DMS53 treated with DMSO at 0.1 percent for 48 hours (cell line): Measurements from ENCODE around the gene SUMO3.
"Not testable (repeated sequence)": the region's sequence is repeated elsewhere in the genome, so short reads cannot be mapped to it uniquely, and the experiment has no call there.

Source experiments
- DNase-seq: peaks from one replicate; lab custom pipeline; 2025; ENCODE audit not compliant: unreplicated experiment; lab: John Stamatoyannopoulos, UW

Gene SUMO3

DNA sequence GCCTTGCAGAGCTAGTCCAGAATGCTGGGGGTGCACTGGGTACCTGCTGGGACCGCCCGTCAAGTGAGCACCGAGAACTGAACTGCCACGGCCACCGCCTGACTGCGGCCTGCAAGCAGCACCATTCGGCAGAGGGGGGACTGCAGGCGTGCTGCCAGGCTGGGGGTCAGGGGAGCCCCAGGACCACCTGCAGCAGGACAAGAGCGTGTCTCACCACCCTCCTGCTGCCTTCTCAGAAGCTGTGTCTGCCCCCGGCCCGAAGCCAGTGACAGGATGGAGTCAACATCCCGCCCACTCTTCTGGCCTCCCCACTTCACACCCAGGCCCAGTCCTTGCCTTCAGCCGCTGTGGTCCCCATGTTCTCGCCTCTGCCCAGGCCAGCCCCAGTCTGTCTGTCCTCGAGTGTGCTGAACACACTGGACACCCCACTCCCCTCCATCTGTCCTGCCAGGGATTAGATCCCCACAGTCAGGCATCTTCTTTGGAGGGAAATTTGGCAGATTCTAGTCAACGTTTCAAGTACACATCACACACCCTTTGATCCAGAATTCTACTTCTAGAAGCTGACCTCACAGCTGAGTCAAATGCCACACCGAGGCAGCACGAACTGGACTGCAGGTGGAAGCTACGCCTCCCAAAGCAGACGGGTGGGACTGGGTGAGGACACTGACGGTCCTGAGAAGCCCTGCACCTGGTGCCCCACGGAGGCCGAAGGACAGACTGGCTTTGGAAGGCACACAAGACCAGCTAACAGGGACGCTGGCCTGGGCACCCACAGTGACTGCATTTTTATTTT, 29.6 kb upstream of the SUMO3 start:
- DNase-seq, result no peak

DNA sequence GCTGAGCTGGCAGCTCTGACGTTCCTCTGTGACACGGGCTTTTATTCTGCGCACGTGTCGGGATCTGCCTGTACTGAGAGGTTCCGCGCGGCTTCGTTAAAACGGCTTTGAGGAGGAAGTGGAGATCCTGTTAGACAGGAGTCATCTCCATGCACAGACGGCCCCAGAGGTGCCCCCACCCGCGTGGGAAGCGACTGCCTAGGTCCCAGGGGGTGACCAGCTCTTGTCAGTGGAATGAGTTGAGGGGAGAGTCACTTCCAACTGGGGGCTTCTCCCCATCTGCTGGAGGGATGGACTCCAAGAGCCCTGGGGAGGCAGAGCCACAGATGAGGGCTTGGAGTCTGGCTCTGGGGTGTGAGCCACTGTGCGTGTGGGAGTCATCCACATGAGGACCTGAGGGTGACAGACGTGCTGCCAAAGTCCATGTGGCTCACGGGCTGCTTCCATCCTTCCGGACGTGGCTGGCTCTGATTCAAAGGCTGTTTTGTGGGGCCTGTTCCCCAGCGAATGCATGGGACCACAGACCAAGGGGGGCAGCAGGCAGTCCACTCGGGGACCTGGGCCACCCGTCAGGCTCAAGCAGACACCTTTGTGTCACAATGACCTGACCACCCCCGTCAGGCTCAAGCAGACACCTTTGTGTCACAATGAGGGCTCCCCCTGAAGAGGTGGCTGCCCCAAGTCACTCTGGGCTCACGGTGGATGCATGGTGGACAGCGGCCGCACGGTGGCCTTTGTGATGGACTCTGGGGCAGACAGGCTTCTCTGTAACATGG, 28.8 kb upstream of the SUMO3 start:
- DNase-seq, result peak; percentile 29

DNA sequence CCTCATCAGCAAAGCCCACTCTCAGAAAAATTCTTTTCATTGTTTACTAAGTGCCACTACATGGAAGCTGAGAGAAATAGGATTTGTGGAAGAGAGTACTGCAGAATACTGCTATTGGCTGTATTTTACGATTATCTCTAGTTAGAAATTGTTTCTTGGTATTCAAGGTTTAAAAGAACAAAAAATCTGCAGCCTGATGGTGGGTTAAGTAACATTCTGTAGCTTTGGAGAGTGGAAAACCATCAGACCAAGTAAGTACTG, 28.3 kb upstream of the SUMO3 start:
- no peak for DNase-seq

- no peak for DNase-seq
These were observed 27.8 kb upstream of the SUMO3 start for GRCh38 chr21:44845418-44846223.

DNA sequence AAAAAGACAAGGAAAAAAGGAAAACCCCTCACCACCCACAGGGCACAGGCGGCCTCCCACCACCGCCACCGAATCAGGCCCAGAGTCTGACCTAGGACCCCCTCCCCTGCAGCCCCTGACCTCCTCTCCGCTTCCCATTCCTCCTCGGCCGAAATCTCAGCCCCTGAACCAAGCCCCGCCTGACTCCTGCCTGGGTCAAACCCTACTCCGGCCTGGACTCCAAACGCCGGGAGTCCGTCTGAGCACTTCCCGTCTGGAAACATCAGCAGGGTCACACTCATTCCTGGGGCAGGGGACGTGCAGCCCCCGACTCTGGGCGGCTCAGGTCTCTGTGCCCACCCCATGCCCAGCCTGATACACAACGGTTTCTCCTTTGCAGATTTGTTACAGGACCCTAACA, 26.4 kb upstream of the SUMO3 start:
- no peak for DNase-seq

- no peak for DNase-seq
These were observed 25.0 kb upstream of the SUMO3 start for GRCh38 chr21:44842721-44843445.

- DNase-seq, result no peak
These were observed 24.2 kb upstream of the SUMO3 start for GRCh38 chr21:44842087-44842486.

- no peak for DNase-seq
These were observed 22.9 kb upstream of the SUMO3 start for GRCh38 chr21:44840771-44841170.

GRCh38 chr21:44838951-44839350, 21.1 kb upstream of the SUMO3 start:
- no peak for DNase-seq

- DNase-seq, result no peak
These were observed 20.4 kb upstream of the SUMO3 start for GRCh38 chr21:44838039-44838895.

GRCh38 chr21:44837537-44837936, 19.7 kb upstream of the SUMO3 start:
- no peak for DNase-seq

DNA sequence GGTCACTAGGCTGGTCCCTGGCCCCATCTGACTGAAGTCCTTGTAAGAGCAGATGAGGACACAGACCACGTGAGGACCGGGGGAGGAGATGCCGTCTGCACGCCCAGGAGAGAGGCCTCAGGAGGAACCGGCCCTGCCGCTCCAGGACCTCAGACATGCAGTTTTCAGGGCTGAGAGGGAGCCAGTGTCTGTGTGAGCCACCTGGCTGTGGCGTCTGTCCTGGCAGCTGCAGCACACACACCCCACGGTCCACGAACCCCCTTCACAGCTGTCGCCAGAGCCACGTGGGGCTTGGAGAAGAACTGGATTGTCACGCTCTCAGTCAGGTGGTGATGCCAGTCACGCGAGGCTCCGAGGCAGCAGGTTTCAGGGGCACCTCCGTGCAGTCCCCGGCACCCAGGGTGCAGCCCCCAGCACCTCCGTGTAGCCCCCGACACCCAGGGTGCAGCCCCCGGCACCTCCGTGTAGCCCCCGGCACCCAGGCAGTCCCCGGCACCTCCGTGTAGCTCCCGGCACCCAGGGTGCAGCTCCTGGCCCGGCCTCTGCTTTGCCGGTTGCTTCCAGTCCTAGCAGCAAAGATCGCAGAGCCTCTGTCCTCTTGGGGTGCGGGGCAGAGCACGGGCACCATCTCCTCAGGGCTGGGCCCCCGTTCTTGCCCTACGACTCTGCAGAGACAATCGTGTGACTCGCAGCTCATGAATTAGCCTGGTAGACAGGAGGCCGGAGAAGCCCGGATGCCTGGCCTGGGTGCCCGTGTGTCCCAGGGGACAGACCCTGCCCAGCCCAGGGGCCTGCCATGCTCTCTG, 19.0 kb upstream of the SUMO3 start:
- DNase-seq, result peak; percentile 23

GRCh38 chr21:44836349-44836665, 18.4 kb upstream of the SUMO3 start:
- DNase-seq, result no peak

GRCh38 chr21:44835647-44835973, 17.7 kb upstream of the SUMO3 start:
- no peak for DNase-seq

DNA sequence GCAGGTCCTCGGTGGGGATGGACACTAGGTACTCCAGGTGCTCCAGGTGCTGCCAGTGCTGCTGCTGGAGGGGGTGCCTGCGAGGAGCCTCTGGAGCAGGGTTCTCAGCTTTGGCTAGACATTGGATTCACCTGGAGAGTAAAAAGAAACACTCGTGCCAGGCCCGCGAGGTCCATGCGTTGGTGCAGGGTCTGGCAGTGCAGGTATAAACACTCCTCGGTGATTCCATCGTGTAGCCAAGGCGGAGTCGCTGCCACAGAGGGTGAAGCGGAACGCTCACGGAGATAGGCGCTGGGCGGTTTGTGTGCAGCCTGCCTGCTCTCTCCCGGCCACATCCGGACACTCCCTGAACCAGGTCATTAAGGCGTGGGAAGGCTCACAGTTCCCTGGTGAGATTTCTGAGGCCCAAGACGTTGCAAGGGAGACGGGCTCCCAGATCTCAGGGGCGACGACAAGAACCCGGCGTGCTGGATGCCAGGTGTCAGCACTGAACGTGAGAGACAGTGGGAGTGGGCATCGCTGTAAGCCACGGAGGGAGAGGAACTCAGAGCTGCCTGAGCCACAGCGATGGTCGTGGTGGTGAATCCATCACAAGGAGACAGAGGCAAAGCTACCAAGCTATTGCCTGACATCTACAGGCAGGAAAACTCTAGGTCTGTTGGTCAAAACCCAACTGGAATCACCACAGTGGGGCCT, 17.2 kb upstream of the SUMO3 start:
- no peak for DNase-seq

DNA sequence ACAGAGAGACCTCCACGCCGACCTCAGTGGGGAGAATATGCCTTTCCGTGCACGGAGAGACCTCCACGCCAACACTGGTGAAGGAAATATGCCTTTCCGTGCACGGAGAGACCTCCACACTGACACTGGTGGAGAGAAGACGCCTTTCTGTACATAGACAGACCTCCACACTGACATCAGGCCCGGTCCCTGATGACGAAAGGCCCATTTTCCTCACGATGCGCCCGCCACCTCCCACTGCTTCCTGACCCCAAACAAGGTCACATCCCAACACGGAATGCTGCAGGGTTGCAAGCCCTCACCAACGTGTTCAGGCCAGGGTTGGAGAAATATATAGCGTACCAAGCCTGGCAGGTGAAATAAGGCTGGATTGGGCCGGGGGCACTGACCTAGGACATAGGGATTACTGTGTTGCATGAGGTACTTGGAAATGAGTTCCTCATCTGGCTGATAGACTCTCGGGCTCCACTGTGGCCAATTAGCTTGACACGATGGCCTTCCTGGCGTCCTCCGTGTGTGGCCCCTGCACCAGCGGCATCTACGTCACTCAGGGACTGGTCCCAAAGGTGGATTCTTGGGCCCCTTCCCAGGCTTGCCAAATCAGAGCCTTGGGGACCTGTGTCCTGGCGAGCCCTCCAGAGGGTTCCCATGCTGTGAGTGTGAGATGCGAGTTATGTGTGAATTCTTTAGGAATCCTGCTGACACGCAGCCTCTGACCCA, 16.5 kb upstream of the SUMO3 start:
- no peak for DNase-seq

GRCh38 chr21:44833663-44834062, 15.8 kb upstream of the SUMO3 start:
- no peak for DNase-seq

GRCh38 chr21:44832516-44833255, 14.8 kb upstream of the SUMO3 start:
- not testable (repeated sequence) for DNase-seq
